K562 (cell line): Measurements from ENCODE around the gene ALS2. TPM values are rescaled to one million over a fixed set of nuclear protein-coding genes. Genes with fewer than 3 reads are reported as not detected.

Source experiments
- ATAC-seq: fragments of 200-7000 bp; cut with Tn5 transposase; 3 replicates; pipeline ENCODE4 v1.9.1; 2020; ENCODE audit warnings: moderate library complexity
- BruUV-seq: library from RNA; stranded (reverse); fragments of 400-500 nt; replicated peaks from 2 replicates; lab custom pipeline; 2021; lab: Mats Ljungman, UMichigan
- CTCF ChIA-PET: fragments of 300-600 bp; formaldehyde crosslinking; extraction: SDS; loops from one replicate; lab custom pipeline; 2021; ENCODE audit warnings: low intra/inter-chr PET ratio; lab: Yijun Ruan, JAX
- POLR2A ChIA-PET: fragments of 300-600, 350-650 bp; sonication (Branson Sonifier 250); formaldehyde crosslinking; extraction: SDS; loops from one replicate; lab custom pipeline; 2021; ENCODE audit warnings: antibody characterized with exemption, inconsistent platforms; lab: Yijun Ruan, JAX
- DNase-seq, 4 experiments: peaks; one replicate each; pipeline versions ENCODE4 v3.0.0 to v3.0.0-alpha.2; 2011 to 2018; ENCODE audit warnings: low spot score in 3 of 4, mixed read lengths in 3 of 4; ENCODE audit errors: extremely low read depth in 1 of 4
- FAIRE-seq: peaks from 2 replicates; lab custom pipeline; 2011; peaks lifted over from hg19 to GRCh38; lab: Jason Lieb, UNC
- H2AFZ ChIP-seq: 2 replicates; pipeline ENCODE4 v1.6.0; 2011; ENCODE audit warnings: low read depth, low read length, control low read depth, inconsistent platforms
- H3K27ac ChIP-seq: fragments of 200-600 bp; 3 replicates; pipeline ENCODE4 v1.8.0; 2011; ENCODE audit warnings: low read depth, mild to moderate bottlenecking, control low read depth, inconsistent platforms, low read length, moderate library complexity, mixed read lengths; ENCODE audit errors: extremely low read depth
- H3K27me3 ChIP-seq, 2 experiments: fragments of 300-600 bp in 1 of 2; 2 replicates in 1 of 2; 3 replicates in 1 of 2; pipeline versions ENCODE4 v1.6.0 to v1.8.0; 2011; ENCODE audit warnings: inconsistent platforms in 2 of 2, low read length in 2 of 2, mild to moderate bottlenecking in 1 of 2, mixed read lengths in 1 of 2, moderate library complexity in 1 of 2; ENCODE audit not compliant: control insufficient read depth in 2 of 2, insufficient read depth in 2 of 2
- H3K36me3 ChIP-seq: fragments of 300-600 bp; 3 replicates; pipeline ENCODE4 v1.8.0; 2011; ENCODE audit warnings: mild to moderate bottlenecking, low read length, inconsistent platforms; ENCODE audit not compliant: control insufficient read depth, insufficient read depth
- H3K4me1 ChIP-seq, 2 experiments: fragments of 200-600 bp in 1 of 2; replicated peaks in 1 of 2; 2 replicates in 1 of 2; 3 replicates in 1 of 2; pipeline versions ENCODE4 v1.5.1 to v1.8.0; 2011; ENCODE audit warnings: inconsistent platforms in 2 of 2, low read length in 2 of 2, mild to moderate bottlenecking in 1 of 2, mixed read lengths in 1 of 2, moderate library complexity in 1 of 2; ENCODE audit not compliant: control insufficient read depth in 2 of 2, insufficient read depth in 2 of 2
- H3K4me2 ChIP-seq: 2 replicates; pipeline ENCODE4 v1.6.1; 2011; ENCODE audit warnings: low read length, control low read depth, inconsistent platforms, mixed read lengths; ENCODE audit not compliant: insufficient read depth
- H3K4me3 ChIP-seq: fragments of 200-600 bp; sonication (generic), shearing (Covaris generic); 2 replicates; pipeline ENCODE4 v1.5.1; 2016; ENCODE audit warnings: control low read depth, inconsistent platforms
- H3K79me2 ChIP-seq: fragments of 200-600 bp; 3 replicates; pipeline ENCODE4 v1.8.0; 2011; ENCODE audit warnings: low read length, inconsistent platforms; ENCODE audit not compliant: control insufficient read depth, insufficient read depth
- H3K9ac ChIP-seq, 2 experiments: 2 replicates each; pipeline versions ENCODE4 v1.6.0 to v1.6.1; 2011; ENCODE audit warnings: low read depth in 2 of 2, low read length in 2 of 2, control low read depth in 1 of 2, inconsistent platforms in 1 of 2, mild to moderate bottlenecking in 1 of 2, mixed read lengths in 1 of 2; ENCODE audit not compliant: insufficient read depth in 1 of 2
- H3K9me1 ChIP-seq: one replicate; pipeline ENCODE4 v1.6.0; 2011; ENCODE audit warnings: inconsistent platforms, mild to moderate bottlenecking, low read length, moderate library complexity; ENCODE audit not compliant: control insufficient read depth, insufficient read depth
- H3K9me3 ChIP-seq: replicated peaks from 2 replicates; pipeline ENCODE4 v1.5.1; 2011; ENCODE audit warnings: low read depth, low read length, inconsistent platforms; ENCODE audit not compliant: control insufficient read depth, insufficient read depth
- H4K20me1 ChIP-seq: replicated peaks from 2 replicates; pipeline ENCODE4 v1.6.1; 2011; ENCODE audit warnings: low read length, inconsistent platforms, mixed read lengths; ENCODE audit not compliant: control insufficient read depth, insufficient read depth
- CC2D1A ChIP-seq: fragments of 450-650 bp; IDR thresholded peaks from 2 replicates; pipeline ENCODE4 v1.6.1; 2017; ENCODE audit warnings: mild to moderate bottlenecking
- FOXA1 ChIP-seq: fragments of 450-650 bp; IDR thresholded peaks from 2 replicates; pipeline ENCODE4 v1.6.1; 2016; ENCODE audit warnings: mild to moderate bottlenecking, borderline replicate concordance
- MEF2D ChIP-seq: conservative IDR thresholded peaks from 2 replicates; pipeline ENCODE4 v1.6.1; 2016; ENCODE audit warnings: low read depth, missing genetic modification characterization, missing compliant biosample characterization
- MGA ChIP-seq: fragments of 450-650 bp; IDR thresholded peaks from 2 replicates; pipeline ENCODE4 v1.6.1; 2016; ENCODE audit warnings: mild to moderate bottlenecking, moderate library complexity
- USF1 ChIP-seq: sonication (generic); formaldehyde crosslinking; IDR thresholded peaks from 2 replicates; pipeline ENCODE4 v1.9.0; 2022; ENCODE audit warnings: mild to moderate bottlenecking, missing genetic modification reagents
- XRCC4 ChIP-seq: IDR thresholded peaks from one replicate; pipeline ENCODE4 v1.6.1; 2011; ENCODE audit not compliant: insufficient read depth, insufficient read length; ENCODE audit errors: extremely low read depth
- YBX1 ChIP-seq: fragments of 450-650 bp; IDR thresholded peaks from 2 replicates; pipeline ENCODE4 v1.7.1; 2016; ENCODE audit warnings: mild to moderate bottlenecking
- ZNF165 ChIP-seq: fragments of 250-450 bp; sonication (Bioruptor Pico); IDR thresholded peaks from 2 replicates; pipeline ENCODE4 v1.4.0; 2020; ENCODE audit warnings: borderline replicate concordance
- ZNF655 ChIP-seq: fragments of 250-450 bp; sonication (Bioruptor Pico); IDR thresholded peaks from 2 replicates; pipeline ENCODE4 v1.5.0; 2021
- WGBS: fragments of 100-300 bp; shearing (Covaris generic); methylation state at CpG from one replicate; pipeline ENCODE4 v1.1.6; 2016; ENCODE audit warnings: low coverage, mixed read lengths; ENCODE audit not compliant: insufficient coverage; ENCODE audit errors: missing lambda C conversion rate; 5-methylcytosine and 5-hydroxymethylcytosine counted together
- in situ Hi-C: fragments of 300-500 bp; cut with MboI; formaldehyde crosslinking; loops from 4 replicates; pipeline ENCODE4 v1.15.0; 2018; ENCODE audit warnings: inconsistent platforms, mixed read lengths
- intact Hi-C: fragments of 100-400 bp; cut with micrococcal nuclease; formaldehyde crosslinking; loops from 2 replicates; pipeline ENCODE4 v1.14.2; 2022
- polyA plus RNA-seq, 8 experiments: library from polyadenylated mRNA; depleted of rRNA in 4 of 8; stranded (reverse) in 5 of 8; unstranded in 3 of 8; fragments of >200 nt; fragmentation: Nextera tagmentation in 2 of 8; fragmentation: Illumina TruSeq in 1 of 8; extraction: Ambion mirVana in 2 of 8; extraction: Trizol in 1 of 8; gene quantifications; 2 replicates each; pipeline versions ENCODE4 v1.2.1 to v1.2.3, GENCODE V29; 2011 to 2014; ENCODE audit warnings: inconsistent platforms in 1 of 8, missing spikeins in 1 of 8
- total RNA-seq, 7 experiments: library from RNA; depleted of rRNA in 6 of 7; stranded (reverse); fragments of >200 nt in 6 of 7; fragmentation: Illumina TruSeq in 2 of 7; extraction: Trizol in 2 of 7; gene quantifications; 2 replicates each; pipeline versions ENCODE4 v1.2.1 to v1.2.3, GENCODE V29; 2011 to 2021; ENCODE audit warnings: low replicate concordance in 1 of 7

The ALS2 gene
- total and polyA plus RNA-seq, 9 of the 15 experiments (the other 6 are each of a cell fraction or from before 2014, with no cell fraction given) = 5.2 to 17.7 (median 11.6) TPM

- no peaks in the 10 kb centered on the region for H3K9me1 ChIP-seq
- H3K4me2 ChIP-seq = no peak overlapping the region
- H3K27ac ChIP-seq = no peak overlapping the region
- CTCF ChIA-PET = no interaction called here
- H3K27me3 ChIP-seq = no peaks in the 10 kb centered on the region
- in situ Hi-C loops (no loop called here), intact Hi-C loops (no loop called here)
- POLR2A ChIA-PET = interaction anchor here (0.7 kb wide), 1 partner anchor 325 kb away, joined by 4 read pairs; no protein-coding TSS in a partner anchor
- no peaks in the 10 kb centered on the region for H4K20me1 ChIP-seq
- H3K4me1 ChIP-seq = no peaks in the 10 kb centered on the region; a peak in 1 of 5 replicates
- no peak for DNase-seq
- no TSS peak for BruUV-seq
- WGBS = 87% methylated on average over 3 of the region's 3 CpGs
- no peak for TF ChIP-seq CC2D1A
- TF ChIP-seq MGA = no peak
- TF ChIP-seq FOXA1 = no peak
- no peak for TF ChIP-seq XRCC4
- TF ChIP-seq ZNF655 (CRISPR knock-in tag) = no peak
- no peak for TF ChIP-seq ZNF165 (CRISPR knock-in tag)
- TF ChIP-seq MEF2D (tag) = no peak
- TF ChIP-seq USF1 (CRISPR knock-in tag) = no peak
- no peak for TF ChIP-seq YBX1
- H3K4me3 ChIP-seq = no peak overlapping the region
- H3K79me2 ChIP-seq = no peaks in the 10 kb centered on the region
- no peak overlapping the region for H3K9ac ChIP-seq
- FAIRE-seq = no peak
- no peaks in the 10 kb centered on the region for H3K9me3 ChIP-seq
- no peak overlapping the region for H2AFZ ChIP-seq
- ATAC-seq = no peak
- peaks cover 21% of the 10 kb centered on the region; the same call in 1 of the 3 replicates for H3K36me3 ChIP-seq
Measured at GRCh38 chr2:201758873-201759272, 21.9 kb downstream of the ALS2 start.
